ENCODE data around the gene SND1. TPM values are rescaled to one million over a fixed set of nuclear protein-coding genes. Genes with fewer than 3 reads are reported as not detected.
A peak's percentile ranks its signal among the peaks of the same experiment; 100 is the strongest.

Gene SND1
- total and polyA plus RNA-seq, 2 of the 4 experiments (the other 2 are of a cell fraction) = 154 to 294 TPM

DNA sequence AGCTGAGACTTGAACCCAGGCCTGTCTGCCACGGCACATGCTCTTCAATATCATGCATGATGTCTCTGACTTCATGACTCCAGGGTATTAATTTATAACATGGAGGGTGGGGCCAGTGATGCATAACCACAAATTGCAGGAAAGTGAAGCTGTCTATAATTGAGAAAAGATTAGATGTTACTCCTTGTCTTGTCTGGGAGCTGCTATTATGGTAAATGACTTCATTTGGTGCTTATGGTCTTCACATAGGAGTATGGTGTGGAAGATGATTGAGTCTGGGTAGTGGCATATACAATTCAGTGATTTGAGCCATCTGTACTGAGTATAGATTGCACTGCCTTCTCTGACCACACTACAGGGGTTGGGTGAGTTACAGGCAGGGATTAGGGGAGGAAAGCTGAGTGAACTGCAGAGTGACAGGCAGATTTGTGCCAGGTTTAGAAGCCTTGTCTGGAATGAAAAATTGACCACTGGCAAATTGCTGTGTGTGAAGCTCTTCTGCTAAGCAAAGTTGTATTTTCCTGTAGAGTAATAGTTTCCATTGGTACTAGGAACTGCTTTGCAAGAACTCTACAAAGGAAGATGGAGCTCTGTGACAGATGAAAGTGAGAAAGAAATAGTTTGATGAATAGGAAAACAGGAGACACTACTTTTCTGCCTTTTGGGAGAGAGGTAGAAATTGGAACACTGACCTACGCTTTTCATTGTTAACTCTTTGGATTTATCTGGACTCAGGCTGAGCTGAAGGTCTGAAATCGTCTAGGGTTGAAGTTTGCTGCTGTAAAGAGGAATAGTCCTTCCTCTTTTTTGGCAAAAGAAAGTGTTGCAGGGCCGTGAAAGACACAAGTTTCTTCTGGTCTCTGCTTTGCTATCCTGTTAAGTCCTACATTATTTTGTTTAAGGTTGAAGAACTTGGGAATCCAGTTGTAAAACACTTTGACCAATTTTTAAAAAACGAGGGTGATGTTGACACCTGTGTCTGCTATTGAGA lies 2.7 kb downstream of the SND1 start:
- H3K4me3 ChIP-seq (ENCODE audit: insufficient read depth, low read depth, low read length) = no peak overlapping the region
- WGBS, 2 experiments (ENCODE audit: extremely low coverage in 2 of 2, insufficient read length in 1 of 2) = 67% methylated on average over 1 of the region's 5 CpGs; no CpG with 5 or more reads in 1 of the 2 experiments
- TF ChIP-seq NFE2L2 (IDR thresholded peaks at IDR 0.05; ENCODE audit: low read depth, low read length) (no peak), FOS (IDR thresholded peaks at IDR 0.05; ENCODE audit: low read depth, low read length) (no peak), CHD1 (IDR thresholded peaks at IDR 0.05; ENCODE audit: low read depth, low read length) (no peak), MAFK (IDR thresholded peaks at IDR 0.05; ENCODE audit: low read depth, low read length) (no peak), POLR2A (IDR thresholded peaks at IDR 0.05; ENCODE audit: low read depth, low read length) (no peak), MXI1 (IDR thresholded peaks at IDR 0.05; ENCODE audit: borderline replicate concordance, low read depth, low read length) (no peak), RCOR1 (IDR thresholded peaks at IDR 0.05; ENCODE audit: insufficient replicate concordance, low read length) (no peak), SMC3 (IDR thresholded peaks at IDR 0.05; ENCODE audit: low read depth, low read length) (no peak), BHLHE40 (IDR thresholded peaks at IDR 0.05; ENCODE audit: low read depth, low read length) (no peak), RFX5 (IDR thresholded peaks at IDR 0.05; ENCODE audit: low read depth, low read length) (no peak), CEBPB (IDR thresholded peaks at IDR 0.05; ENCODE audit: low read depth, low read length) (no peak)
- TF ChIP-seq, protein P1, sequence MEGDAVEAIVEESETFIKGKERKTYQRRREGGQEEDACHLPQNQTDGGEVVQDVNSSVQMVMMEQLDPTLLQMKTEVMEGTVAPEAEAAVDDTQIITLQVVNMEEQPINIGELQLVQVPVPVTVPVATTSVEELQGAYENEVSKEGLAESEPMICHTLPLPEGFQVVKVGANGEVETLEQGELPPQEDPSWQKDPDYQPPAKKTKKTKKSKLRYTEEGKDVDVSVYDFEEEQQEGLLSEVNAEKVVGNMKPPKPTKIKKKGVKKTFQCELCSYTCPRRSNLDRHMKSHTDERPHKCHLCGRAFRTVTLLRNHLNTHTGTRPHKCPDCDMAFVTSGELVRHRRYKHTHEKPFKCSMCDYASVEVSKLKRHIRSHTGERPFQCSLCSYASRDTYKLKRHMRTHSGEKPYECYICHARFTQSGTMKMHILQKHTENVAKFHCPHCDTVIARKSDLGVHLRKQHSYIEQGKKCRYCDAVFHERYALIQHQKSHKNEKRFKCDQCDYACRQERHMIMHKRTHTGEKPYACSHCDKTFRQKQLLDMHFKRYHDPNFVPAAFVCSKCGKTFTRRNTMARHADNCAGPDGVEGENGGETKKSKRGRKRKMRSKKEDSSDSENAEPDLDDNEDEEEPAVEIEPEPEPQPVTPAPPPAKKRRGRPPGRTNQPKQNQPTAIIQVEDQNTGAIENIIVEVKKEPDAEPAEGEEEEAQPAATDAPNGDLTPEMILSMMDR (conservative IDR thresholded peaks at IDR 0.05; ENCODE audit: low read depth, low read length) = no peak
- TF ChIP-seq, protein P2, sequence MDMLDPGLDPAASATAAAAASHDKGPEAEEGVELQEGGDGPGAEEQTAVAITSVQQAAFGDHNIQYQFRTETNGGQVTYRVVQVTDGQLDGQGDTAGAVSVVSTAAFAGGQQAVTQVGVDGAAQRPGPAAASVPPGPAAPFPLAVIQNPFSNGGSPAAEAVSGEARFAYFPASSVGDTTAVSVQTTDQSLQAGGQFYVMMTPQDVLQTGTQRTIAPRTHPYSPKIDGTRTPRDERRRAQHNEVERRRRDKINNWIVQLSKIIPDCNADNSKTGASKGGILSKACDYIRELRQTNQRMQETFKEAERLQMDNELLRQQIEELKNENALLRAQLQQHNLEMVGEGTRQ (IDR thresholded peaks at IDR 0.05; ENCODE audit: low read depth, low read length) = no peak
- TF ChIP-seq, protein P3, sequence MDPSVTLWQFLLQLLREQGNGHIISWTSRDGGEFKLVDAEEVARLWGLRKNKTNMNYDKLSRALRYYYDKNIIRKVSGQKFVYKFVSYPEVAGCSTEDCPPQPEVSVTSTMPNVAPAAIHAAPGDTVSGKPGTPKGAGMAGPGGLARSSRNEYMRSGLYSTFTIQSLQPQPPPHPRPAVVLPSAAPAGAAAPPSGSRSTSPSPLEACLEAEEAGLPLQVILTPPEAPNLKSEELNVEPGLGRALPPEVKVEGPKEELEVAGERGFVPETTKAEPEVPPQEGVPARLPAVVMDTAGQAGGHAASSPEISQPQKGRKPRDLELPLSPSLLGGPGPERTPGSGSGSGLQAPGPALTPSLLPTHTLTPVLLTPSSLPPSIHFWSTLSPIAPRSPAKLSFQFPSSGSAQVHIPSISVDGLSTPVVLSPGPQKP (IDR thresholded peaks at IDR 0.05; ENCODE audit: borderline replicate concordance, low read depth, low read length) = no peak

More for the DNA sequence above, 2.7 kb downstream of the SND1 start:
- Histone ChIP-seq H4K20me1 (ENCODE audit: insufficient read depth, low read length) (peaks cover 72% of the 10 kb centered on the region), H2BK120ac (ENCODE audit: low read depth, low read length) (no peak overlapping the region), H3K9ac (ENCODE audit: low read depth, low read length) (peak overlapping the region; percentile 31), H3K14ac (replicated peaks; ENCODE audit: low read depth, low read length) (peak overlapping the region; percentile 27; the same call in 1 of the 2 replicates), H2AK5ac (ENCODE audit: low read depth, low read length) (no peak overlapping the region), H3K56ac (ENCODE audit: extremely low read depth, insufficient read depth, low read length) (no peak overlapping the region), H3K18ac (ENCODE audit: low read depth, low read length) (no peak overlapping the region), H3K27me3 (ENCODE audit: control insufficient read depth, insufficient read depth, low read length) (no peaks in the 10 kb centered on the region), H3K36me3 (ENCODE audit: control insufficient read depth, insufficient read depth, low read length) (peaks cover 4% of the 10 kb centered on the region; the same call in 1 of the 2 replicates), H2AFZ (replicated peaks; ENCODE audit: low read length, poor library complexity) (no peak overlapping the region), H3K4me1 (ENCODE audit: control insufficient read depth, insufficient read depth, low read length) (peaks cover 8% of the 10 kb centered on the region), H2BK15ac (ENCODE audit: low read depth, low read length) (no peak overlapping the region), H3K4me2 (ENCODE audit: low read depth, low read length) (peak overlapping the region; percentile 53), H3K9me3 (ENCODE audit: control insufficient read depth, insufficient read depth, low read length) (no peaks in the 10 kb centered on the region), H4K91ac (ENCODE audit: insufficient read depth, low read depth, low read length) (no peak overlapping the region), H4K5ac (ENCODE audit: low read depth, low read length) (no peak overlapping the region), H3K9me1 (ENCODE audit: insufficient read depth, low read length) (peaks cover 21% of the 10 kb centered on the region), H3K79me1 (ENCODE audit: low read depth in 1 of 2, low read length in 2 of 2) (peaks cover 16 to 73% of the 10 kb centered on the region in 2 experiments), H2BK20ac (ENCODE audit: low read depth, low read length) (no peak overlapping the region), H4K8ac (ENCODE audit: low read depth in 2 of 2, low read length in 2 of 2) (no peak overlapping the region), H2BK5ac (ENCODE audit: low read depth, low read length, poor library complexity, severe bottlenecking) (no peak overlapping the region), H3K23ac (ENCODE audit: low read depth, low read length) (peak overlapping the region; percentile 7; the same call in 1 of the 2 replicates), H3K4ac (ENCODE audit: low read depth, low read length) (no peak overlapping the region), H3K27ac (ENCODE audit: insufficient read depth, low read length) (no peak overlapping the region), H2AK9ac (replicated peaks; ENCODE audit: low read depth, low read length, poor library complexity) (no peak overlapping the region)
- no TSS peak for BruUV-seq (replicated peaks)
- CTCF ChIA-PET = interaction anchor here (0.6 to 1.4 kb wide), 3 partner anchors 11 to 251 kb away, joined by 3 to 4 read pairs (median 3); no protein-coding TSS in a partner anchor
- POLR2A ChIA-PET (ENCODE audit: unreplicated experiment) = interaction anchor here (0.6 kb wide), 1 partner anchor 38 kb away, joined by 3 read pairs; no protein-coding TSS in a partner anchor
- DNase-seq = no peak
- intact Hi-C loops (cut with micrococcal nuclease) = no loop called here
- dilution Hi-C loops (cut with HindIII; ENCODE audit: low sequenced_read_pairs, unreplicated experiment) = no loop called here
- no peak for ATAC-seq (ENCODE audit: low read depth)
- in situ Hi-C loops (cut with MboI; ENCODE audit: low sequenced_read_pairs) = no loop called here
